Measurements from ENCODE around the gene EHD4.

DNA sequence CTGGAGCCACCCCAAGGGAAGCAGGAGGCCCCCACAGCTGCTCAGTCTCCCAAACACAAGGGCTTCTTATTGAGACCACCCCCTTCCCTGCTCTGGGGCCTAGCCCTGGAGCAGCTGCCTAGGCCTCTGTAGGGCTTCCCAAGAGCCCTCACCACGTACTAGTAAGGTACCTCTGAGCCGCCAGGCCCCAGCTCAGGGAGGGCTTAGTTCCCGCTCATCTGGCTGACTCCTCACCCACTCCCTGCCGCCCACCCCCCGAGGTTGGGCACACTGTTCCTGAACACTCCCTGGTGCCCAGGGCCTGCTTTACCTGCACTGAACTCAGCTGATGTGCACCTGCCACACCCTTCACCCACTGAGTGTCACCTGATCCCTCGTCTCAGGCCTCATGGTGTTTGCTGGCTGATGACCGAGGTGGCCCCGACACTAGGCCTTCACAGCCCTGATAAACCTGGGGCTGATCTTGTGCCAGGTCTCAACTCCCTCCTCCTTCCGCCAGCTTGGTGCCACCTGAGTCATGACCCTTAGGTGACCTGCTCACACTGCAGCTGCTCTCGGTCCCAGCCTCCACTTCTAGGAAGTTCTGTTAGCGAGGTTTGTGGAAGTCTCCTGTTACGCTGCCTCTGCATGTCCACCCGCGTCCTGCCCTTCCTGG is 60.5 kb downstream of the EHD4 start:
- TF ChIP-seq, protein P1, sequence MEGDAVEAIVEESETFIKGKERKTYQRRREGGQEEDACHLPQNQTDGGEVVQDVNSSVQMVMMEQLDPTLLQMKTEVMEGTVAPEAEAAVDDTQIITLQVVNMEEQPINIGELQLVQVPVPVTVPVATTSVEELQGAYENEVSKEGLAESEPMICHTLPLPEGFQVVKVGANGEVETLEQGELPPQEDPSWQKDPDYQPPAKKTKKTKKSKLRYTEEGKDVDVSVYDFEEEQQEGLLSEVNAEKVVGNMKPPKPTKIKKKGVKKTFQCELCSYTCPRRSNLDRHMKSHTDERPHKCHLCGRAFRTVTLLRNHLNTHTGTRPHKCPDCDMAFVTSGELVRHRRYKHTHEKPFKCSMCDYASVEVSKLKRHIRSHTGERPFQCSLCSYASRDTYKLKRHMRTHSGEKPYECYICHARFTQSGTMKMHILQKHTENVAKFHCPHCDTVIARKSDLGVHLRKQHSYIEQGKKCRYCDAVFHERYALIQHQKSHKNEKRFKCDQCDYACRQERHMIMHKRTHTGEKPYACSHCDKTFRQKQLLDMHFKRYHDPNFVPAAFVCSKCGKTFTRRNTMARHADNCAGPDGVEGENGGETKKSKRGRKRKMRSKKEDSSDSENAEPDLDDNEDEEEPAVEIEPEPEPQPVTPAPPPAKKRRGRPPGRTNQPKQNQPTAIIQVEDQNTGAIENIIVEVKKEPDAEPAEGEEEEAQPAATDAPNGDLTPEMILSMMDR (IDR thresholded peaks at IDR 0.05; ENCODE audit: low read depth, low read length) = no peak
- TF ChIP-seq EZH2phosphoT487 (IDR thresholded peaks at IDR 0.05; ENCODE audit: low read depth) = no peak
